Measurements from ENCODE around the gene TDP1. TPM values are rescaled to one million over a fixed set of nuclear protein-coding genes. Genes with fewer than 3 reads are reported as not detected.
"Not testable (repeated sequence)": the region's sequence is repeated elsewhere in the genome, so short reads cannot be mapped to it uniquely, and the experiment has no call there.

Gene TDP1
- total RNA-seq, 1 donor from 2014 or later = 7.9 TPM

DNA sequence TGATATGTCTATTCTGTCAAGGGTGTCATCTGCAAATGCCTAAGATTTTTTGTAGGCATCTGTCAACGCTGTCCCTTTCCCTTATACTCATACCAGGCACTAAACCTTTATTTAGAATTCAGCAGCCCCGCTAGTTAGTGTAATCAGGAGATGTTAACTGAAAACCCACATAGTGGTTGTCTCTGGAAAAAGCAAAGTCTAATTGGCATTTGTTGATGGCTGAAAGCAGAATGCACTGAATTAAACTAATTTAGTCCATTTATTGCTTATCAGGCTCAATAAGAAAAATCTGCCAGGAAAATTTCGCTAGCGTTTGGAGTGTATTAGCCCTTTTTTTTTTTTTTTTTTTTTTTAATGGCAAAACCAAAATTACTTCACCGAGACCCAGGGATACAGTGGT, 34.5 kb downstream of the TDP1 start:
- DNase-seq (ENCODE audit: low read depth in 2 of 2) = no peak

DNA sequence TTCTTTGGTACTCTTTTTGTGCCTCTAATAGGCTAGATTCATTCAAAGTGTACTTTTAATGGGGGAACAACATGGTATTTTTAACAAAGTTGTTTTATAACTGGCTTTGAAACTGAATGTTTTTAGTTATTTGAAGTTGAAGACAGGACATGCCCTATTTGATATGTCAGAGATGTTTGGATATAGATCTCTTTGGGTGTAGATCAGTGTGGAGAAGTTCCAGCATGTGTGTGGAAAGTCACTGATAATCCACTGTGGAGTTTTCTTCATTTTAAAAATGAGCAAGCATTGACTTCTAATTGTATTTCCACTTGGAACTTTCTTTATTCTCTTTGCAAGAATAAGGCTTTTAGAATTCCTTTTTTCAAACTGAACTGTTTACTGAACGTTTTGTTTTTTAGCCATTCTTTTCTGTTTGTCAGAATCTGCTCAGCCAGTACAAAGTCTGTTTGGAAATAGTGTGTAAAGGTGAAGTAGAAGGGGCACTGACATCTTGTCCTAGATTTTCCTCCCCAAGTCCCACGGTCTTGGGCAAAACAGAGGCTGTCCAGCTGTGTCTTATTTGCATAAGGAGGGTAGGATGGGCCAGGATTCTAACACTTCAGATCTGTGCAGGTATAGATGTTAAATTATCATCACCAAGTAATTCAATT, 35.0 kb downstream of the TDP1 start:
- no peak for DNase-seq (ENCODE audit: low read depth in 2 of 2)

DNA sequence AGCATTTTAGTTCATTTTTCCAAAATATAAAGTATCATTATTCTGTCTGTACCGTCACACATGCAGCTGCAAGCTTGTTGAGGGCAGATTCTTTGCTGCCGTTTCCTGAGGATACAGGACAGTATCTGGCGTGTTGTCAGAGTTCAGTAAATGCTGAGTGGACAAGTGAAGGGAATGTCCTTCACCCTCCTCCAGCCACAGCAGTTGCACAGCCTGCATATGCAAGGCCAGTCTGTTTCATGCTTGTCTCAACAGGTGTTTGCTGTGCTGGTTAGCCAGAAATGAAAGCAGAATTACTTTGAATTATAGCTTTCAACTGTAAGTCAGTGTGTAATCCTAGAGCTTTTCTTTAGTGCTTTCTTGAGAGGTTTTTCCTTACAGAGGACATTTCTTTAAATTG, 36.5 kb downstream of the TDP1 start:
- no peak for DNase-seq (ENCODE audit: low read depth in 2 of 2)

DNA sequence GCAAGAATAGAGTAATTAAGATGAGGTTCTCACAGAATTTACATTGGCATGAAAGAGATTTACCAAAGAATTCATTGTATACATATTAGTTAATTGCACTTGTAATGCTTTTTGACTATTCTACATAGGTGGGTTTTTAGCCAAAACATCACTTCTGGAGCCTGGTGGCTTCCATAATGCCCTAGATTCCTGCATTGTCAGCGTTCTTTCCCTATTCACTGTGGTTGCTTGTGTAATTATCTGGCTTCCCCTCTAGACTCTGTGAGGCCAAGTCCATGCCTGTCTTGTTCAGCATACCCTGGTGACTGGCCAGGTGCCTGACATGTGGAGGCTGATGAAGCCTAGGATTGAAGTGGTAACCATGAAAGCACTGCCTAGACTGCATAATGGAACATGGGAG, 41.2 kb downstream of the TDP1 start:
- no peak for DNase-seq (ENCODE audit: low read depth in 2 of 2)

DNA sequence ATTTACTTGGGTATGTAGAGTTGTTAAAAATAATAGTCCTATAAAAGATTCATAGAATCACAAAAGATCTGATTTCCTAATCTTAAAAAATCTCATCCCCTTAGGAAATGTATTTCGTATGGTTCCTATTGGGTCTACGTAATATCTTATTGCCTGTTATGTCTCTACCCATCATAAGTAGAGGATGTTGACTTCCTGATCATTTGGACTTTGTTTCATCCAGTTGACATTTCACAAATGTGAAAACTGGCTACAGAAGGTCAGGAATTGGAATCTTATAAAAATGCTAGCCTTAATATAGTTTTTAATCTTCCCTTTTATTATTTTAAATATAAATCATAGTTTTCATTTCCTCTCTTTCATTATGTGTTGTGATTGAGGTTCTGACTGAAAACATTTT, 45.2 kb downstream of the TDP1 start:
- no peak for DNase-seq (ENCODE audit: low read depth in 2 of 2)

DNA sequence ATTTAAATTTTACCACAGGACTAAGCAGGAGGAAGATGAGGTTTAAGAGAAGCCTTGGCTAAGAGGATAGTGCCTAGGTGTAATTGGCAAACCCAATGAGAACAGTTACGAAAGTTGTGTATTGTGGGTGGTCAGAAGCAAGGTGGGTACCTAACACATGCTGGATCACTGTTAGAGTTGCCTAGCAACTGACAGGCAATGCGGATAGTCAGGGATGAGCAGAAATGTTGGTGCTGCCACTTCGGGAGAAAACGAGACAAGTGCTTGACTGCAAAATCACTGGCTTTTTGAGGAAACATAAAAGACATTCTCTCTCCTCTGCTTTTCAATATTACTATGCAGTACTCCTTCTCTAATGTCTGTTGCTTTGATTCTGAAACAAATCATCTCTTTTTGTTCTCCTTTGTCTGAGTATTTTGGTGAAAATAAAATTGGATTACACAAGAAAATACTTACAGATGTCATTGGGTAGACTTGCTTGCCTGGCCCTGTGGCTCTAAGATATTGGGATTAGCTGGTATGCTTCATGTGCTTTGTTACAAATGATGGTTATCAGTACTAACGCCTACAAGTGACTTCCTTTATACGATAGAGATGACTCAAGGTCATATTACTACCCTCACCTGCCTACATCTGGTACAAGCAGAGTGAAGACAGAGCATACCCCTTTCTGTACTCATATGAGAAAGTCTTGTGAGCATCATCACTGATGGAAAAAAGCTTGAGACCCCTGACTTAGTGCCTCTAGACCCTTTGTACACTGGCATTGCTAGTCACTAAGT, 48.0 kb downstream of the TDP1 start:
- no peak for DNase-seq (ENCODE audit: low read depth in 2 of 2)

DNA sequence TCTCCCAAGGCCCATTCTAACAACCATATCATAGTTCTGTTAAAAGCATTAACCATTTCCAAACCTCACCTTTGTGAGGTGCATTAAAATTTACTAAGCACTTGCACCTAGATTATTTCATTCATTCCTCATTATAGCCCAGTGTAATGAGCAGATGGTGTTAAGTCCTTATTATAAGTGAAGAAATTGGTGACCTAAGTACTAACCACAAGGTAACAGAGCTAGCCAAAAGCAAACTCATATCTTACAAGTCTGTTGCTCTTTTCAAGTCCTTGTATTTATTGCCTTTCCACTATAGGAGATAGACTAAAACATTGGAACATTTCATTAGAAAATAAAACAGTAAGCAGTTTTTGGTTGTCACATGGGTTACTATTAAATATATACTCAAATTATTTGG, 49.7 kb downstream of the TDP1 start:
- DNase-seq (ENCODE audit: low read depth in 2 of 2) = no peak

DNA sequence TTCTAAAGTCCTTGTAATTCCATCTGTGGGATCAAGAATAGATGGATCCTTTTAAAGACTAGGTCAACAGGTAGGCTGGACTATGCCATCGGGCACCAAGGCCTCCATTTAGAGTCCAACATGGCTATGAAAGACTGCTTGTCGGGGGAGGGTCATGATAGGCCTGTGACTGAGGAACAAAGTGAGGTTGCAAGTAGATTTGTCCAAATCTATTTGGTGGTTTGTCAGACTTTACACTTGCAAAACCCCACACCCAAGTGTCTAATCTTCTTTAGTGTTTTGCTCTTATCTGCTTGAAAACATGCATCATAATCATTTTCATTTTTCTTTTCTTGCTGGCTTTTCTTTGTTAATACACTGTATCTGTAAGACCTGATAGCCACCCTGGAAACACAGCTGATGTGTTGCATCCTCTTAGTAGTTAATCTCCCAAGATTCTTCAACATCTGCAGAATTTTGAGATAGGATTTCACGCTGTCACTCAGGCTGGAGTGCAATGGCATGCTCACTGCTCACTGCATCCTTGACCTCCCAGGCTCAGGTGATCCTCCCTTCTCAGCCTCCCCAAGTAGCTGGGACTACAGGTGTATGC, 50.3 kb downstream of the TDP1 start:
- DNase-seq (ENCODE audit: low read depth in 2 of 2) = no peak

DNA sequence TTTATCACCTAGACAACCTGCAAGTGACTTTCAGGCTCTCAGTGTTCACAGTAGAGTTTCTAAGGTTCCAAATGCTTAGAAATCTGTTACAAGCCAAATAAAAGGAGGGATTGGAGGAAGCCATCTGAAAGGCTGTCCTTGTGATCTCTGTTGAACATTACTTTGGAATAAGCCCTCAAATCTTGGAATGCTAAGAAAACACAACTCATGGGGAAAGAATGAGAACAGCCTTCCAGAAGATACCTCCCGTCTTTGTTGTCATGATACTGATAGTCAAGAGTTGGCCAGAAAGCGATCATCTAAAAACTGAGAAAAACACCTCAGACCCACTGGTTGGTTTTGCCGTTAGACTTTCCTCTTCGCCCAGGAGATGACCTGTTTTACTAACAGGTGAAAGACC, 61.6 kb downstream of the TDP1 start:
- DNase-seq (ENCODE audit: low read depth in 2 of 2) = no peak

DNA sequence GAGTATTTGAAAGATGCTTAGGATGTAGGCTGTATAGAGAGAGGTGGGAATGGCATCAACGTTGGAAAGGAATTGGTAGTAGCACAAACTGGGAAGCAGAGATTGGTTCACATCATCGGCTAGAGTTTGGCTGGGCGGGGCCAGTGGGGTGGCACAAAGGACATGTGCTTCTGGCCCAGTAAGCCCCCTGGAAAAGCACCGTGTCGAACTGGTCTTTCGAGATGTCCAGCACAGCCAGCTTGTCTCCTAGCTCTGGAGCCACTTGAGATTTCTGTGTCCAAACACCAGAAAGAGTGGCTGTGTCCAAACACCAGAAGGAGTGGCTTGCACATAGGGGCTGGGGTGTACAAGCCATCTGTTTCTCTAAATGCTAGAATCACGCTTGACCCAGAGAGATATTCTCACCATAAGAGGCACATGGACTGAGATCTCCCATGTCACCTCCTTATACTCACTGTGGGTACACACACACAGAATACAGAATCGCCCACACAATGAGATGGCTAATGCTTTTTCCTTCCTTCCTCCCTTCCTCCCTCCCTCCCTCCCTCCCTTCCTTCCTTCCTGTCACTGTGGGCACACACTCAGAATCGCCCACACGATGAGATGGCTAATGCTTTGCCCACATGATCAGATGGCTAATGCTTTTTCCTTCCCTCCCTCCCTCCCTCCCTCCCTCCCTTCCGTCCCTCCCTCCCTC, 64.2 kb downstream of the TDP1 start:
- DNase-seq (ENCODE audit: low read depth in 2 of 2) = no peak

DNA sequence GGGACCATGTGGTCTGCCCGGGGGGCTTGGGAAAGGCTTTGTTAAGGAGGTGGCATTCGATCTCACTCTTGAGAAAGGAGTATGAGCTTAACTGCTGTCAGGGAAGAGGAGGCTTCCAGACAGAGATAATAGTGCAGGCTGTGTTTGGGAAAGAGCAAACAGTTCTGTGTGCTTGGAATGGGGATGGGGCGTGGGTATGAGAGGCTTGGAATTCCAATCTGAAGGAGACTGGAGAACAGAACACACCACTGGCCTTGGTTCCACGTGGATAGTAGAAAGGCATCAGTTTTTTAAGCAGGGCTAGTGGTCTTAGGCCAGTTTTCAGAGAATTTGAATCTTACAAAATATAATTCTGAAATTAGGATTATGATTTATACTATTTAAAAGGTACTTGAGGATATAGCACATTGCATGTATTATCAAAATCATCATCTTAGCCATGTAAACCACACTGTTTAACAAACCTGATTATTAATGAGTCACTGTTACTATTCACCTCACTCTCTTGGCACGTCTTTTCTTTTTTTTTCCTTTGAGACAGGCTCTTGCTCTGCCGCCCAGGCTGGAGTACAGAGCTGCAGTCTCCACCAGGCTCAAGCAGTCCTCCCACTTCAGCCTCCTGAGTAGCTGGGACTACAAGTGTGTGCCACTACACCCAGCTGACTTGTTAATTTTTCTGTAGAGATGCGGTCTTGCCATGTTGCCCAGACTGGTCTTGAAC, 67.6 kb downstream of the TDP1 start:
- peak in 1 of 2 donors; percentile 6 for DNase-seq (ENCODE audit: low read depth in 2 of 2)

DNA sequence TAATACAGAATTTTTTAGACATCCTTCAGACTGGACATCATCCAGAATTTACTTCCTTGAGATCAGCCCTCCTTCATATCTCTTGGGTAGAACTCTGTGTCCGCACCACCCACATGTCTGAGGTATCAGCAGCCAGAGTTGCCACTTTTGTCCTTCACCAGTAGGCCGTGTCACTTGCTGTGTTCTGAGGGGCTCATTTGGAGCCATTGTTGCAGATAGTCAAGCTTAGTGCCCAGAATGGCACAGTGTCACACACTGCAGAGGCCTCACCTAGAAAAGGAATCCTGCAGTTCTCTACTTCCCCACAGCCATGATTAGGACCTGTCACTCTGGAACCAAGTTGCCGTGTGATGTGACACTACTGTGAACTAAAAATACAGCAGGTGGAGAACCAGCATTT, 69.2 kb downstream of the TDP1 start:
- DNase-seq (ENCODE audit: low read depth in 2 of 2) = no peak

DNA sequence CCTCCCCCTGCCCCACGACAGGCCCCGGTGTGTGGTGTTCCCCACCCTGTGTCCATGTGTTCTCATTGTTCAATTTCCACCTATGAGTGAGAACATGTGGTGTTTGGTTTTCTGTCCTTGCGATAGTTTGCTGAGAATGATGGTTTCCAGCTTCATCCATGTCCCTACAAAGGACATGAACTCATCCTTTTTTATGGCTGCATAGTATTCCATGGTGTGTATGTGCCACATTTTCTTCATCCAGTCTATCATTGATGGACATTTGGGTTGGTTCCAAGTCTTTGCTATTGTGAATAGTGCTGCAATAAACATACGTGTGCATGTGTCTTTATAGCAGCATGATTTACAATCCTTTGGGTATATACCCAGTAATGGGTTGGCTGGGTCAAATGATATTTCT, 70.9 kb downstream of the TDP1 start:
- DNase-seq (ENCODE audit: low read depth in 2 of 2) = not testable (repeated sequence)

DNA sequence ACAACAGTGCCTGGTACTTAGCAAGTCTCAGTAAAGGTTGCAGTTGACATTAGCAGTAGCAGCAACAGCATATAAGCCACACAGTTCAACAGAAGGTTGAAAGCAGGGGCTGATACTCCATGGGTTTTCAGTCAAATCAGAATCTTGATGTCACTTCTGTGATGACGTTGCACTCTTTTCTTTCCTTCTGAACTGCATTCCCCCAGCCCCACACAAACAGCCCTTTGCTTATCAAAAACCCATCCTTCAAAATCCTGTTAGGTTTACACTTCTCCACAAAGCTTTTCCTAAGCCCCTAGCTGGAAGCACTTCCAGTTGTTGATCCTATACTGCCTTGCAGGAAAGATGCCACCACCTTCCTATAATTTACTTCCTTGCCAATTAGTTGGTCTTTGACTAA, 72.1 kb downstream of the TDP1 start:
- DNase-seq (ENCODE audit: low read depth in 2 of 2) = no peak

DNA sequence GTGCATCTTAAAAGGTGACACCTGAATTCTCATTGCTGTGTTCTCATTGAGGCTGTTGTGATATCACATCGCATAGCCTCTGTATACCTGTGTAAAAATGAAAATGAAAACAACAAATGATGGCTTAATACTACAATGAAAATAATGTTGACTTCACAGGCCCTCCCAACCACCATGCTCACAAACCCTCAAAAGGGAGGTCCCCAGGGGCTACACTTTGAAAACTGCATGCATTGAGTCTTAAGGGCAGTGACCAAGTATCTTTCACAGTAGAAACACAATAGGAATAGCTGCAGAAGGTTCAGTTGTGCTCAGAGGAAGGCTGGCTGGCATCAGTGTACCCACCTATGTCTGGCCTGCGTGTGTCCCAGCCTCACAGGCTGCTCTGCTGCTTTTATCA, 78.4 kb downstream of the TDP1 start:
- DNase-seq (ENCODE audit: low read depth in 2 of 2) = no peak

DNA sequence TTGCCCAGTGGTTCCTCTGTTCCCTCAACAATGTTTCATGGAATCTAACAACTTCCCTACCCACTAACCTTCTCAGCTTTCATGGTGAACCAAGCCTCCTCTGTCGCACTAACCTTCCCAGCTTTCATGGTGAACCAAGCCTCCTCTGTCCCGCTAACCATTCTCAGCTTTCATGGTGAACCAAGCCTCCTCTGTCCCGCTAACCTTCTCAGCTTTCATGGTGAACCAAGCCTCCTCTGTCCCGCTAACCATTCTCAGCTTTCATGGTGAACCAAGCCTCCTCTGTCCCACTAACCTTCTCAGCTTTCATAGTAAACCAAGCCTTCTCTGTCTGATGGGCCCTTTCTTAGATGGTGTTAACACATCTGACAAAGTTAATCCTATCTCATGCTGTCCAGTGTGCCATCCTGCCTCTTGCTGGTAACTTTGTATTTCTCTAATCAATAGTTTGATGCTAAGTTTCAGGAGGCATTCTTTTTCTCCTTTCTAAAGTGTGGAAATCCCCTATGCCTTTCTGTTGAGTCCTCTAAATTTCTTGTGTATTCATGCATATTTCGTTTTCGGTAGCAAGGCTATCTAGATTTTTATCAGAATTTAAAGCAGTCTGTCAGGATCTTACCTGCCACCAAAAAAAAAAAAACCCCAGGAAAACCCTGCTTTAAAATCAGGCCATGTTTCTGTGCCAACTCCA, 79.3 kb downstream of the TDP1 start:
- no peak for DNase-seq (ENCODE audit: low read depth in 2 of 2)

DNA sequence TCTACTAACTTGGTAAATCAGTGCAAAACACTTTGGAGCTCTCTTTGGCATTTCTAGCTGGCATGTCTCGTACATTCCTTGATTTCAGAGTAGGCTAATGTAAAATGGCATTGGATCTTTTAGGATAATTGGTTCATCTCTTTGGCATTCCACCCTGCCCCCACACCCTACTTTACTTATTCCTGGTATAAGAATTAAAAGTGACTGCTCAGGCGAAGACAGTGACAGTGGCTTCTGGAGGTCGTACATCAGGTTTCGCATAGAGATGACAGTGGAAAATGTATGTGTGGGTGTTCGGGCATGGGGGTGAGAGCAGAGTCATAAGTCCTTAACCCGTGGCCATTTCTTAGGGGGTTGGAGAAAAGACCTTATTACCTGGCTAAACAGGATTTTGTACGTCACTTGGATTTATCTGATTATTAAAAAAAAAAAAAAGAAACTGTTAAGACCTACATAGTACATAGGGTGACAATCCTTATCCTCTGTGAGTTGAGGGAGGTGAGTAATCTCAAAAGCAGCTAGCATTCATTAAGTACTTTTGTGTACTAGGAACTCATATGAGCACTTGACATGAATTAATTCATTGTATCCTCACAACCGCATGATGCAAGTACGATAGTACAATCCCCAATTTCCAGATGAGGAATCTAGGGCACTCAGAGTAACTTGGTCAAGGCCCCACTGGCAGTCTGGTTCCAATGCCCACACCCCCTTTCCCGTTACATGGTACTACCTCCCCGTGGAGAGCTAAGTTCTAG, 83.7 kb downstream of the TDP1 start:
- no peak for DNase-seq (ENCODE audit: low read depth in 2 of 2)

DNA sequence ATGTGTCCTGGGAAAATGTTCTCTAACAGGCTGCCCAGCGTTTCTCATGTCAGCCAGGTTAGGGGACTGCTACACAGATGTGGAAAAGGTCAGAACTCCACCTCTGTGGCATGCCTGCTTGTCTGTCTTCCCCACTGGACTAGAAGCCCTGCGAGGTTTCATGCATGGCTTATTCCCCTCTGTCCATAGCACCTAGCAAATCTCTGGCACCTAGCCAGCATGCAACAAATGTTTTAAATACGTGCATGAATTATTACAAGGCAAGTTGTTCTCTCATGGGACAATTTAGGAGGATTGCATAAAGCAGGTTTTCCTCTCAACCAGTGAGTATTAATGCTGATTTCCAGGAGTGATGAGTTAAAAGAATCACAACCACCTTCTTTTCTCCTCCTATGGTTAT, 84.7 kb downstream of the TDP1 start:
- no peak for DNase-seq (ENCODE audit: low read depth in 2 of 2)

DNA sequence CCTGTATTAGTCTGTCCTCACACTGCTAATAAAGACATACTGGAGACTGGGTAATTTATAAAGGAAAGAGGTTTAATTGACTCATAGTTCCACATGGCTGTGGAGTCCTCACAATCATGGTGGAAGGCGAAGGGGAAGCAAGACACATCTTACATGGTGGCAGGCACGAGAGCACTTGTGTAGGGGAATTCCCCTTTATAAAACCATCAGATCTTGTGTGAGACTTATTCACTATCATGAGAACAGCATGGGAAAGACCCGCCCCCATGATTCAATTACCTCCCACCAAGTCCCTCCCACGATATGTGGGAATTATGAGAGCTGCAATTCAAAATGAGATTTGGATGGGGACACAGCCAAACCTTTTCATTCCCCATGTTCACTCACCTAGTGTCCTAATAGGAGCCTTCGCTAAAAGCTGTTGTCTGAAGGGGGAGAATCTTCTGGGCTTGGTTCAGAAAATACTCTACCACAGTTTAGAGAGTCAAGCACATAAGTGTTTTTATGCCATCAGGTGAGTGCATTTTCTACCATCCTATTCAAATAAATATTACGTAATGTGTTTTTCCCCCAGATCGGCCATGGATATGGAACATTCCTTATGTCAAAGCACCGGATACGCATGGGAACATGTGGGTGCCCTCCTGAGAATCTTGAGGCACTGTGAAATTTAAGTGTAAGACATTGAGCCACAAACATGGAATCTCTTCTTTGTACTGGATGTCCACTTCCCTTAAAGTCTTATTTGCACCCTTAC, 86.9 kb downstream of the TDP1 start:
- DNase-seq (ENCODE audit: low read depth in 2 of 2) = no peak

DNA sequence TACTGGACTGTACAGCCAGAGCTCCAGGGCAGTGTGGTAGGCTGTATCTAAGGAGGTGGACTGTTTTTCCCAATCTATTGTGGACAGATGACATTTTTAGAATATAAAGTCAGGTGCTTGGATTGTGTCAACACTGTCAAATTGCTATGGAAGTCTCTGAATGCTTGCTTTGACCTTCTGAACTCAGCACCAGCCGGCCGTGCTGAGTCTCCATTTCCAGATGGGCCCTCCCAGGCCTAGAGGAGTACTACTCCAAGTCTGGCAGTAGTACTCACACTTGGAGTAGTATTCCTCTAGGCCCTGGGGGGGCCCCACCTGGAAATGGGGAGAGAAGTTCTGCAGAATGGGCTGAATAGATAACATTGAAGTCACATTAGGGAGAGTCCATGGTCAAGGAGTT, 89.9 kb downstream of the TDP1 start:
- DNase-seq (ENCODE audit: low read depth in 2 of 2) = peak in 1 of 2 donors; percentile 41
